GM12864 (cell line): ENCODE data around the gene GRM8.
A peak's percentile ranks its signal among the peaks of the same experiment; 100 is the strongest.

Experiments
- DNase-seq: peaks from one replicate; pipeline ENCODE4 v3.0.0-alpha.2; 2011; ENCODE audit warnings: low read depth
- H3K4me3 ChIP-seq: 2 replicates; pipeline ENCODE4 v1.5.1; 2011; ENCODE audit warnings: mild to moderate bottlenecking, low read depth, low read length, control low read depth
- TF ChIP-seq, protein P1 (sequence below): IDR thresholded peaks from 2 replicates; pipeline ENCODE4 v1.5.1; 2011; ENCODE audit warnings: low read depth, mild to moderate bottlenecking, moderate library complexity, low read length, control low read depth, inconsistent platforms; ENCODE audit errors: missing control alignments

GRM8 gene

DNA sequence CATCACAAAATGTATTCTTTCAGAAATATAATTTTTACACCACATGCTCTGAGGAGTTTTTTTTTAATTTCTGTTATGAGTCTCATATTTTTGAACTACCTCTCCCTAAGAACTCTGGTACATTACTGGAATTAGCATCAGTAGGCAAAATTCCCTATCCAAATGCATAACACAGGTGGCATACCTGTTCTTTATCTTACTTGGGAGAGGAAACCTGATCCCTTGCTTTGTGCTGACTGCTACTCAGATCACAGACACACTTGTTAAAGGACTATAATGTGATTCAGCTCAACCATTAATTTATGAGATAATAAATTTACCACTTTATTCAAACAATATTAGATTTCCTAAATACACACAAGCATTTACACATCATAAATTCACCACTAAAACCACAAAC is 617.2 kb downstream of the GRM8 start:
- H3K4me3 ChIP-seq, result no peak overlapping the region
- TF ChIP-seq, protein P1, sequence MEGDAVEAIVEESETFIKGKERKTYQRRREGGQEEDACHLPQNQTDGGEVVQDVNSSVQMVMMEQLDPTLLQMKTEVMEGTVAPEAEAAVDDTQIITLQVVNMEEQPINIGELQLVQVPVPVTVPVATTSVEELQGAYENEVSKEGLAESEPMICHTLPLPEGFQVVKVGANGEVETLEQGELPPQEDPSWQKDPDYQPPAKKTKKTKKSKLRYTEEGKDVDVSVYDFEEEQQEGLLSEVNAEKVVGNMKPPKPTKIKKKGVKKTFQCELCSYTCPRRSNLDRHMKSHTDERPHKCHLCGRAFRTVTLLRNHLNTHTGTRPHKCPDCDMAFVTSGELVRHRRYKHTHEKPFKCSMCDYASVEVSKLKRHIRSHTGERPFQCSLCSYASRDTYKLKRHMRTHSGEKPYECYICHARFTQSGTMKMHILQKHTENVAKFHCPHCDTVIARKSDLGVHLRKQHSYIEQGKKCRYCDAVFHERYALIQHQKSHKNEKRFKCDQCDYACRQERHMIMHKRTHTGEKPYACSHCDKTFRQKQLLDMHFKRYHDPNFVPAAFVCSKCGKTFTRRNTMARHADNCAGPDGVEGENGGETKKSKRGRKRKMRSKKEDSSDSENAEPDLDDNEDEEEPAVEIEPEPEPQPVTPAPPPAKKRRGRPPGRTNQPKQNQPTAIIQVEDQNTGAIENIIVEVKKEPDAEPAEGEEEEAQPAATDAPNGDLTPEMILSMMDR, result no peak
- no peak for DNase-seq

DNA sequence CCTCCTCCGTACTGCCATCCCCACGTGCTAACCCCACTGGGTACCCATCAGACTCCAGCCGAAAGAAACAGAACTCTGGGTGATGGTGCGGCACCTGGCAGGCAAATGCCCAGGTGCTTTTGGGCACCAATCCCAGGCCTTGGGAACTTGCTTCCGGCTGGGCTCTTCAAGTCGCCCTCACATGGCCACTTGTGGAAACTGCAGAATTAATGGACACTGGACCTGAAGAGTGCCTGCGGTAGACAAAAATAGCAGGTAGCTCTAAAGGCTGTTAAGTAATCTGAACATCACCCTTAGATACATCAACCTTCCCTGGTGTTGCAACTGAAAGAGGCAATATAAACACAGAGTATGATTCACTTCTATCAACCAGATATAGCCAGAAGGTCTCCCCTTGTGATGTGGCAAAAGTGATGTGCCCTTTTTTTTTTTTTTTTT is 644.4 kb downstream of the GRM8 start:
- H3K4me3 ChIP-seq, result no peak overlapping the region
- no peak for DNase-seq
- TF ChIP-seq, protein P1, result peak; percentile 39

DNA sequence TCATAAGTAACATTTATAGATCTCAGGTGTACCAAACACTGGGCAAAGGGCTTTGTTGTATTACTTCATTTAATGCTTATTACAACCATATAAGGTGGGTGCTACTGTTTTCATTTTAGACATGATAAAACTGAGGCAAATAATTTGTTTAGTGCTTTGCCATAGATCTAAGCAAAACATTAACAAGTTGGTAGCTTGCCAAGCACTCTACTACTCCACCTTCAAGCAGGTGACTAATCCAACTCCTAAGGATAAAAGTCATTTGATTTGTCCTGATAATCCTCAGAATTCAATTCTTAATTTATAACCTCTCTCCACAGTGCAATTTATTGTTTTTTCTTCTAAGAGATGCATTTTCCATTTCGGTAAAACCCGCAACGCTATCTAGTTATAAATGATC is 646.4 kb downstream of the GRM8 start:
- TF ChIP-seq, protein P1, result no peak
- no peak overlapping the region for H3K4me3 ChIP-seq
- DNase-seq, result no peak

DNA sequence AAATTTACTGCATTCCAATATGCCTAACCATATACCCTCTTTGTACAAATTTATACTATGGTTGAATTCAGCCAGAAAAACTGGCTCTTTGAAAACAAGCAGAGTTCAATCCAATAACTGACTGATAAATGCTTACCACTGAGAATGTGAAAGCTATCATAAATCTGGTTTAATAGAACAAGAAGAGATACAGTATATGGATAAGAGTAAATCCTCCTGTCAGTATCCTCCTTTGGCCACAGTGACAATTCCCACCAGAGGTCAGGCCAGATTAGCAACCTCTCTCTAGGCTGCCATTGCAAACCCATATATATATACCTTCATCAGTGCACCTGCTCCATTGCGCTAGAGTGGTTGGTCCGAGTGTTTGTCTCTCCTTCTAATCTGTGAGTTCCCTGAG is 647.2 kb downstream of the GRM8 start:
- no peak overlapping the region for H3K4me3 ChIP-seq
- DNase-seq, result no peak

DNA sequence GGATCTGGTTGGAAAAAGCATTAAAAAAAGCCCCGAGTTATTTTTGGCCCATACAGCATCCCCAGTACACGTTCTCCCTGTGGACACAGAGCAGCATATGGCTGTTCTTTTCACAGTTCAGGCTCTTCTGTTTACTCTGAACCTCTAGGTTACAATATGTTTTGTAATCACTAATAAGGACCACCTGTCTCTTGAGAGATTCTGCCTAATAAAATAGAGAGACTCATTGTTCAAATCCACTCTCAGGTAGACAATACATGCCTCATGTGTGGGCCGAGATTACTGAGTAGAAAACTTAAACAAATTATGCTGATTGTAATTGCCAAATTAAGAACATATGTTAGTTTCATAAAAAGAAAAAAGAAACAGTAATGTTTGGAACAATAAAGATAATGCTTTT is 647.7 kb downstream of the GRM8 start:
- H3K4me3 ChIP-seq, result no peak overlapping the region
- TF ChIP-seq, protein P1, result no peak
- no peak for DNase-seq

More for the DNA sequence above, 647.2 kb downstream of the GRM8 start:
- TF ChIP-seq, protein P1, result no peak

DNA sequence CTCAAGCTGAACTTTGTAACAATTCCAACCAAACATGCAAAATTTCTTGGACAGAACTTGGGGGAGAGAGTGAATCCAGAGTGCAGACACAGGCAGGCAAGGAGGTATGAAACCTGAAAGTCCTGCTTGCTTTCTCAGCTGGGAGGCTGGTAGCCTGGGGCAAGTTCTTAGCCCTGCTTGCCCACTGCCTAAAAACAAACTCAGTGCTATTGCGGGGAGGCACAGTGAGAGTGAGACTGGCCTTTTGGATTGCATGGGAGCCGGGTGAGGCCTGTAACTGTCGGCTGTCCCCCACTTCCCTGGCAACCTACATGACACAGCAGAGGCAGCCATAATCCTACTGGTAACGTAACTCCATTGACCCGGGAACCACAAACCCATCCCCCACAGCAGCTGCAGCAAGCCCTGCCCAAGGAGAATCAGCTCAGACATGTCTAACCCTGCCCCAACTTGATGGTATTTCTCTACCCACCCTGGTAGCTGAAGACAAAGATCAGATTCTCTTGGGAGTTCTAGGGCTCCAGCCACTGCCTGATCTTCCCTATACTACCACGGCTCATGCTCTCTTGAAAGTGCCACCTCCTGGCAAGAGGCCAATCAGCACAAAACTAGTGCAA is 663.6 kb downstream of the GRM8 start:
- no peak overlapping the region for H3K4me3 ChIP-seq
- DNase-seq, result no peak
- TF ChIP-seq, protein P1, result no peak

DNA sequence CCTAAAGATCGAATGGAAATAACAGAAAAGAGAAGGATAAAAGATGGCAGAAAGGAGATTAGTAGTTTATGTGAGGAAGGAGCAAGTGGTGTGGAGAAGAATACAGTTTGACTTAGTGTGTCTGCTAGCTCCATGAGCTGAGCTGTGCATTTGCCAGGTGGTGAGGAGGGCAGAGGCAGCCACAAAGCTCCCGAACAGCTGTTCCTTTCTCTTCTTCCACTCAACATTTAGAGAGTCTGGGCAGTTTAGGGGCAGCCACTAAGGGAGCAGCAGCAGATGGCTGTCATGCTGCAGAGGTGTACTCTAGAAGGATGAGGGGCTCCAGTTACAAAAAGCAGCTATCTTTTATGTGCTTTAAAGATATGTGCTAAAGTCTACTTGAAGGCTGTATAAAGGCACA is 674.4 kb downstream of the GRM8 start:
- DNase-seq, result no peak
- no peak overlapping the region for H3K4me3 ChIP-seq
- TF ChIP-seq, protein P1, result no peak
